Loucy (cell line): ENCODE measurements around the gene MMS19.

Experiments used
- EZH2phosphoT487 ChIP-seq: fragments of 200-600 bp; IDR thresholded peaks from 2 replicates; pipeline ENCODE4 v1.6.1; 2018; ENCODE audit warnings: antibody characterized with exemption, mild to moderate bottlenecking, moderate library complexity, borderline replicate concordance
- TF ChIP-seq, protein P1 (sequence below): fragments of 200-600 bp; sonication (generic); conservative IDR thresholded peaks from 2 replicates; pipeline ENCODE4 v1.5.1; 2014; ENCODE audit warnings: mild to moderate bottlenecking, antibody characterized with exemption, low read length

DNA sequence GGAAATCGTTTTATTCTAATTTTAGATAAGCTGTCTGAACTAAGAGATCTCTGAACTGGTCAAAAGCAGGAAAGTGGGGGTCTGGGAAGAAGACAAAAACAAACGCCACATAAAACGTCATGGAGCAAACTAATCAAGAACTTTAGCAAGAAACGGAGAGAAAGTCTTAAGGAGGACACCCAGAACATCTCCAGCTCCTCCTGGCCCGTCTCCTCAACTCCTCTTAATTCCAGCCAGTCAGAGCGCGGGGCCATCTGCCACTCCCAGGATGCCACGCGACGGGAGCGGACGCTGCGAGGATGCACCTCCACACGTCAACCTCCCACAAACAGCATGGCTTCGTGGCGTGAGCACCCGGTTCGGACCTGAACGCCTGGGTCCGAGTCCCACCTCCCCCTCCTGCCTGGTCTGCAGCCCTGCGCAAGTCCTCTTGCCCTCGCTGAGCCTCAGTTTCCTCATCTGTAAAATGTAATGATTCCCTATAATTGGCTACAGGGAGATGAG lies 598 bp downstream of the MMS19 start:
- TF ChIP-seq, protein P1, sequence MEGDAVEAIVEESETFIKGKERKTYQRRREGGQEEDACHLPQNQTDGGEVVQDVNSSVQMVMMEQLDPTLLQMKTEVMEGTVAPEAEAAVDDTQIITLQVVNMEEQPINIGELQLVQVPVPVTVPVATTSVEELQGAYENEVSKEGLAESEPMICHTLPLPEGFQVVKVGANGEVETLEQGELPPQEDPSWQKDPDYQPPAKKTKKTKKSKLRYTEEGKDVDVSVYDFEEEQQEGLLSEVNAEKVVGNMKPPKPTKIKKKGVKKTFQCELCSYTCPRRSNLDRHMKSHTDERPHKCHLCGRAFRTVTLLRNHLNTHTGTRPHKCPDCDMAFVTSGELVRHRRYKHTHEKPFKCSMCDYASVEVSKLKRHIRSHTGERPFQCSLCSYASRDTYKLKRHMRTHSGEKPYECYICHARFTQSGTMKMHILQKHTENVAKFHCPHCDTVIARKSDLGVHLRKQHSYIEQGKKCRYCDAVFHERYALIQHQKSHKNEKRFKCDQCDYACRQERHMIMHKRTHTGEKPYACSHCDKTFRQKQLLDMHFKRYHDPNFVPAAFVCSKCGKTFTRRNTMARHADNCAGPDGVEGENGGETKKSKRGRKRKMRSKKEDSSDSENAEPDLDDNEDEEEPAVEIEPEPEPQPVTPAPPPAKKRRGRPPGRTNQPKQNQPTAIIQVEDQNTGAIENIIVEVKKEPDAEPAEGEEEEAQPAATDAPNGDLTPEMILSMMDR = no peak
- TF ChIP-seq EZH2phosphoT487 = no peak
